Heart right ventricle (tissue), 16 donors: ENCODE data around the gene TSPO2. TPM values are rescaled to one million over a fixed set of nuclear protein-coding genes. Genes with fewer than 3 reads are reported as not detected.

Experiments used
- ATAC-seq, 8 donors: fragments of 200-7000 bp; cut with Tn5 transposase; one replicate each; pipeline ENCODE4 v1.9.1; 2020; ENCODE audit warnings: mild to moderate bottlenecking in 8 of 8, moderate library complexity in 8 of 8, moderate number of reproducible peaks in 1 of 8
- DNase-seq, 2 donors: peaks; one replicate each; pipeline ENCODE4 v3.0.0-alpha.2; 2020
- H3K27ac ChIP-seq, 10 donors: fragments of 200-600 bp; sonication (generic) in 2 of 10; one replicate each; pipeline versions ENCODE4 v1.5.0 to v1.8.0; 2020 to 2022; ENCODE audit warnings: mild to moderate bottlenecking in 3 of 10
- H3K27me3 ChIP-seq, 7 donors: fragments of 200-600 bp; one replicate each; pipeline ENCODE4 v1.8.0; 2021 to 2022; ENCODE audit warnings: mild to moderate bottlenecking in 2 of 7
- H3K36me3 ChIP-seq, 9 donors: fragments of 200-600 bp; sonication (generic) in 1 of 9; one replicate each; pipeline versions ENCODE4 v1.5.0 to v1.8.0; 2020 to 2022; ENCODE audit warnings: mild to moderate bottlenecking in 2 of 9
- H3K4me1 ChIP-seq, 9 donors: fragments of 200-600 bp; sonication (generic) in 1 of 9; one replicate each; pipeline versions ENCODE4 v1.5.0 to v1.8.0; 2020 to 2022; ENCODE audit warnings: mild to moderate bottlenecking in 4 of 9
- H3K4me3 ChIP-seq, 10 donors: fragments of 200-600 bp; sonication (generic) in 2 of 10; one replicate each; pipeline versions ENCODE4 v1.5.0 to v1.8.0; 2020 to 2022; ENCODE audit warnings: mild to moderate bottlenecking in 7 of 10, moderate library complexity in 2 of 10
- H3K9me3 ChIP-seq, 11 donors: fragments of 200-600 bp in 10 of 11; sonication (generic) in 2 of 11; one replicate each; pipeline versions ENCODE4 v1.5.0 to v1.8.0; 2013 to 2022; ENCODE audit warnings: mild to moderate bottlenecking in 2 of 11, control low read depth in 1 of 11, moderate library complexity in 1 of 11
- WGBS, 2 donors: extraction: QIAGEN DNeasy Blood & Tissue Kit; methylation state at CpG; one replicate each; pipeline ENCODE4 v1.1.7; 2013; ENCODE audit warnings: inconsistent platforms in 1 of 2; 5-methylcytosine and 5-hydroxymethylcytosine counted together
- intact Hi-C, 10 donors: fragments of 100-400 bp; cut with DNase I; formaldehyde crosslinking; loops; one replicate each; pipeline versions ENCODE4 v1.11.1 to v1.14.2; 2022
- polyA plus RNA-seq, 2 donors: library from polyadenylated mRNA; stranded (reverse); fragments of 200-250 nt; gene quantifications; one replicate each; pipeline ENCODE4 v1.2.3, GENCODE V29; 2013
- total RNA-seq, 10 donors: library from RNA; stranded (reverse); fragmentation: NEBNext Ultra II Directional in 3 of 10; extraction: Animal tissue kit (Norgen Biotek cat#: 25700) in 3 of 10; gene quantifications; one replicate each; pipeline versions ENCODE4 v1.2.1 to v1.2.4, GENCODE V29; 2021 to 2023
- TF ChIP-seq, protein P1 (sequence below), 9 donors: fragments of 200-600 bp; sonication (generic) in 2 of 9; IDR thresholded peaks; one replicate each; pipeline versions ENCODE4 v1.5.0 to v1.8.0; 2021 to 2022; ENCODE audit warnings: antibody characterized with exemption in 9 of 9, mild to moderate bottlenecking in 5 of 9, moderate library complexity in 1 of 9
- donor health status: Arrhythmogenic right ventricular cardiomyopathy.
- donor health status: ischemic (EF 13 %, LVEDD 7.1; RV severe dilation, severe dysfunction).
- donor health status: healthy with polysubstance abuse.
- donor health status: DM: no; HTN: yes; CAD: no.
- donor health status: DM: no; HTN: no; CAD: no.
- donor health status: ischemic (EF 25% LVEDD 6.9; RV normal size, moderate dysfunction).
- donor health status: ischemic (EF 25% LVEDD 5.7; RV mildly dilated, moderate dysfunction).
- donor health status: healthy.
- donor health status: DM: yes; HTN: yes; CAD: no.
- donor health status: Ischemic cardiomyopathy.
- donor health status: ischemic (EF 35%, LVEDD 5.7; RV mildly dilated, moderate dysfunction).
- donor health status: nonischemic (EF 11% LVEDD 7.7; RV severe dilation, severe dysfunction).
- donor health status: DM: yes; HTN: yes; CAD: no.
- donor health status: PGD.
- donor health status: ischemic (EF 29% LVEDD 5.4; RV normal size, mild dysfunction).
- donor health status: nonischemic (EF 23%, LVEDD 6.1; RV moderate dilation, normal function).

Gene TSPO2
- total and polyA plus RNA-seq, 12 donors: not detected

DNA sequence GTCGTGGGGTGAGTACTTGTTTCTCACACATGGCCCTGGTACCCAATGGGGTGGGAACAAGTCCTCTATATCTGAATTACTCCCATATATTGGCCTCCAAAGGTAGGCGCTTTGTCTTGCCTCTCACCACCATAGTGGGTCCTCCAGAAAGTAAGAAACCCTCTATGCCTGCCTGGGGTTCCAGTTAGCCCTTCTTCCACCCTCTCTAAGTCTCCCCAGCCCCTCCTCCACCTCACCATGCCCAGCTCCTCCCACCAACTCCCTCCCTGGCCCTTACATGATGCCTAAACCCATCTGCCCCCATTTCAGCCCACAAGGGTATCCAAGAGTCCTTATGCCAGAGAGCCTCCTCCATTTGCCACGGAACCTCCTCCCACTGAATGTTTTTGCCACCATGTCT lies 884 bp downstream of the TSPO2 start:
- H3K4me1 ChIP-seq: no peaks in the 10 kb centered on the region
- intact Hi-C loops: no loop called here
- no peak overlapping the region for H3K4me3 ChIP-seq
- H3K27me3 ChIP-seq: no peaks in the 10 kb centered on the region
- no peak overlapping the region for H3K27ac ChIP-seq
- 92 to 95% methylated on average over 3 of the region's 3 CpGs for WGBS, 2 donors
- no peaks in the 10 kb centered on the region for H3K9me3 ChIP-seq
- TF ChIP-seq, protein P1, sequence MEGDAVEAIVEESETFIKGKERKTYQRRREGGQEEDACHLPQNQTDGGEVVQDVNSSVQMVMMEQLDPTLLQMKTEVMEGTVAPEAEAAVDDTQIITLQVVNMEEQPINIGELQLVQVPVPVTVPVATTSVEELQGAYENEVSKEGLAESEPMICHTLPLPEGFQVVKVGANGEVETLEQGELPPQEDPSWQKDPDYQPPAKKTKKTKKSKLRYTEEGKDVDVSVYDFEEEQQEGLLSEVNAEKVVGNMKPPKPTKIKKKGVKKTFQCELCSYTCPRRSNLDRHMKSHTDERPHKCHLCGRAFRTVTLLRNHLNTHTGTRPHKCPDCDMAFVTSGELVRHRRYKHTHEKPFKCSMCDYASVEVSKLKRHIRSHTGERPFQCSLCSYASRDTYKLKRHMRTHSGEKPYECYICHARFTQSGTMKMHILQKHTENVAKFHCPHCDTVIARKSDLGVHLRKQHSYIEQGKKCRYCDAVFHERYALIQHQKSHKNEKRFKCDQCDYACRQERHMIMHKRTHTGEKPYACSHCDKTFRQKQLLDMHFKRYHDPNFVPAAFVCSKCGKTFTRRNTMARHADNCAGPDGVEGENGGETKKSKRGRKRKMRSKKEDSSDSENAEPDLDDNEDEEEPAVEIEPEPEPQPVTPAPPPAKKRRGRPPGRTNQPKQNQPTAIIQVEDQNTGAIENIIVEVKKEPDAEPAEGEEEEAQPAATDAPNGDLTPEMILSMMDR (IDR thresholded peaks at IDR 0.05): no peak
- ATAC-seq (no peak), DNase-seq (no peak)
- no peaks in the 10 kb centered on the region for H3K36me3 ChIP-seq

DNA sequence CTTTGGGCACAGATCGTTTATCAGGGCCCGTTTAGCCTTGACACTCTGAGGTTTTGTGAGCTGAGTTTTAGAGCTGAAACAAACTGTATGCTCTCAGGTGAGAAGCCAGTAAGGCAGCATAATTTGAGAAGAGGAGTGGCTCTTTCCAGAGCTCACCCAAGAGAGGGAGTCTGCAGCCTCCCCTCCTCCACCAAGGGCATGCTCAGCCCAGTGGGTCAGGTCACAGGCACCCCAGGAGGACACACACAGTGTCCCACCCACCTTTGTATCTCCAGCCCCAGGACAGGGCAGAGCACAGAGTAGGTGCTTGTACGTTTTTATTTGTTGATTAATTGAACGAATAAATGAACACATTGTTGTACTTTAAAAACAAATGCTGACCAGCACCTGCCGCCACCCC lies 3.4 kb downstream of the TSPO2 start:
- WGBS, 2 donors: 66 to 71% methylated on average over 5 of the region's 5 CpGs

DNA sequence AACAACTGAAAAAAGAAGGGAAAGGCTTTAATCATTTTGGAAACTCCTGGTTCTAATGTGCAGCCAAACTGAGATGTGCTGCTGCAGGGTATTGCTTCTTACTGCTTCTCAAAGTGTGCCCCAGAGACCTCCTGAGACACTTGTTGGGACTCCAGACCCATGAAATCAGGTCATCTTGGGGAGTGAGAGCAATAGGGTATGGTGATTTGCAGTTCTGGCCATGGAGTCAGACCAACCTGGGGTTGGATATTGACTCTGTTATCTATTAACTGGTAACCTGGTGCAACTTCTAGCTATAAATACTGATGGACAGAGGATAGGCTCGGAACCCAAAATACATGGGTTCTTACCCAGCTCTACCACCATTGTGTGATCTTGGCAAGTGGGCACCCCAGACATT lies 3.8 kb downstream of the TSPO2 start:
- peaks cover 0 to 27% (median 13%) of the 10 kb centered on the region in 9 donors for H3K4me1 ChIP-seq
- H3K36me3 ChIP-seq: no peaks in the 10 kb centered on the region
- no peaks in the 10 kb centered on the region for H3K27me3 ChIP-seq
- TF ChIP-seq, protein P1 (IDR thresholded peaks at IDR 0.05): no peak
- intact Hi-C loops: no loop called here
- H3K9me3 ChIP-seq: no peaks in the 10 kb centered on the region
- no peak overlapping the region for H3K4me3 ChIP-seq
- WGBS, 2 donors: 100% methylated on average over 1 of the region's 1 CpG
- H3K27ac ChIP-seq: no peak overlapping the region
- no peak for ATAC-seq
- DNase-seq: no peak

More for the DNA sequence above, 3.4 kb downstream of the TSPO2 start:
- H3K4me1 ChIP-seq: peaks cover 0 to 23% (median 13%) of the 10 kb centered on the region in 9 donors
- no peaks in the 10 kb centered on the region for H3K27me3 ChIP-seq
- DNase-seq: no peak
- no peak for ATAC-seq
- no peak overlapping the region for H3K27ac ChIP-seq
- intact Hi-C loops: no loop called here
- TF ChIP-seq, protein P1 (IDR thresholded peaks at IDR 0.05): no peak
- H3K4me3 ChIP-seq: no peak overlapping the region
- H3K36me3 ChIP-seq: no peaks in the 10 kb centered on the region
- H3K9me3 ChIP-seq: no peaks in the 10 kb centered on the region

DNA sequence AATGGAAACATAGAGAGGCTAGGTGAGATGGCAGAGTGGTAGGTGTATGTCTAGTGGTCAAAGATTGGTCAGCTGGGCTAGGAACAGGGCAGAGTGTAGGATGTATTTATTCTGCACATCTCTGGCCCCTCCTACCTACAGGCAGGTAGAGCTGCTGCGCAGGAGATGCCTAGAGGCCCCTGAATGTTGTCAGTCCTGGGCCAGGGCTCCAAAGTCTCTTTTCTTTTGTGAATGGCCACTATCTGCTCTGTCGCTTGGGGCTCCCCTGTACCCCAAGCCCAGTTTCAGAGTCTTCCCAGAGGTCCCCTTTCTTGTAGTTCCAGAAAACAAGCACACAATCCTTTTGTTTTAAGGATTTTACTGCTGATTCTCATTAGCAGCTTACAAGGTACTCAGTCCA lies 5.0 kb downstream of the TSPO2 start:
- ATAC-seq (no peak), DNase-seq (no peak)
- 94 to 98% methylated on average over 2 of the region's 2 CpGs for WGBS, 2 donors
- TF ChIP-seq, protein P1 (IDR thresholded peaks at IDR 0.05): no peak
- intact Hi-C loops: no loop called here
- H3K36me3 ChIP-seq: no peaks in the 10 kb centered on the region
- no peaks in the 10 kb centered on the region for H3K9me3 ChIP-seq
- H3K27me3 ChIP-seq: no peaks in the 10 kb centered on the region
- H3K4me3 ChIP-seq: no peak overlapping the region
- no peak overlapping the region for H3K27ac ChIP-seq
- peaks cover 0 to 37% (median 19%) of the 10 kb centered on the region in 9 donors for H3K4me1 ChIP-seq
